ENCODE measurements around the gene MTCH1.

DNA sequence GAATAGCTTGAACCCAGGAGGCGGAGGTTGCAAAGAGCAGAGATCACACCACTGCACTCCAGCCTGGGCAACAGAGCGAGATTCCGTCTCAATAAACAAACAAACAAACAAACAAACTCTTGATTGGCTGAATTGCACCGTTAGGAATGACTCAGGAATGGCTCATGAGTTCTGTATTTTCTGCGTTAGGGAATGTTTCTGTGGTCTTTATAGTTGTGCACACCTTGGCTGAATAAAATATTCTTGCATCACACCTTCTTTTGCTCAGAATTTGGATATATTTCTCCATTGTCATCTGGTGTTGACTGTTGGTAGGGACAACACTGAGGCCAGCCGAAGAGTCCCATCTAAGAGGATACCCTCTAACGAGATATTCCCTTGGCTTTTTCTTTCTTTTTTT, 51.1 kb downstream of the MTCH1 start:
- TF ChIP-seq, protein P1, sequence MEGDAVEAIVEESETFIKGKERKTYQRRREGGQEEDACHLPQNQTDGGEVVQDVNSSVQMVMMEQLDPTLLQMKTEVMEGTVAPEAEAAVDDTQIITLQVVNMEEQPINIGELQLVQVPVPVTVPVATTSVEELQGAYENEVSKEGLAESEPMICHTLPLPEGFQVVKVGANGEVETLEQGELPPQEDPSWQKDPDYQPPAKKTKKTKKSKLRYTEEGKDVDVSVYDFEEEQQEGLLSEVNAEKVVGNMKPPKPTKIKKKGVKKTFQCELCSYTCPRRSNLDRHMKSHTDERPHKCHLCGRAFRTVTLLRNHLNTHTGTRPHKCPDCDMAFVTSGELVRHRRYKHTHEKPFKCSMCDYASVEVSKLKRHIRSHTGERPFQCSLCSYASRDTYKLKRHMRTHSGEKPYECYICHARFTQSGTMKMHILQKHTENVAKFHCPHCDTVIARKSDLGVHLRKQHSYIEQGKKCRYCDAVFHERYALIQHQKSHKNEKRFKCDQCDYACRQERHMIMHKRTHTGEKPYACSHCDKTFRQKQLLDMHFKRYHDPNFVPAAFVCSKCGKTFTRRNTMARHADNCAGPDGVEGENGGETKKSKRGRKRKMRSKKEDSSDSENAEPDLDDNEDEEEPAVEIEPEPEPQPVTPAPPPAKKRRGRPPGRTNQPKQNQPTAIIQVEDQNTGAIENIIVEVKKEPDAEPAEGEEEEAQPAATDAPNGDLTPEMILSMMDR (conservative IDR thresholded peaks at IDR 0.05), result no peak
- no peak for TF ChIP-seq ZFX (IDR thresholded peaks at IDR 0.05)
